H1 (cell line): ENCODE data around the gene ATF3. TPM values are rescaled to one million over a fixed set of nuclear protein-coding genes. Genes with fewer than 3 reads are reported as not detected.

Source experiments
- CTCF ChIA-PET: fragments of 300-600 bp; sonication (Branson Sonifier 250); formaldehyde crosslinking; loops from one replicate; lab custom pipeline; 2021; ENCODE audit not compliant: partially characterized antibody; lab: Charles Lee
- POLR2A ChIA-PET: fragments of 300-600 bp; sonication (Branson Sonifier 250); formaldehyde crosslinking; loops from one replicate; lab custom pipeline; 2021; ENCODE audit warnings: inconsistent platforms; ENCODE audit not compliant: partially characterized antibody; lab: Charles Lee
- DNase-seq, 2 experiments: peaks; one replicate each; pipeline versions ENCODE4 v3.0.0 to v3.0.0-alpha.2; 2010 to 2022; ENCODE audit warnings: low spot score in 2 of 2, low read depth in 1 of 2, mixed read lengths in 1 of 2
- FAIRE-seq: peaks from 2 replicates; lab custom pipeline; 2011; peaks lifted over from hg19 to GRCh38; lab: Jason Lieb, UNC
- H2AFZ ChIP-seq: 2 replicates; pipeline ENCODE4 v1.8.1; 2012; ENCODE audit warnings: low read length, inconsistent platforms
- H2AK5ac ChIP-seq: 2 replicates; pipeline ENCODE4 v1.6.1; 2013; ENCODE audit warnings: low read depth, low read length
- H2BK120ac ChIP-seq: replicated peaks from 2 replicates; pipeline ENCODE3; 2013; ENCODE audit warnings: low read depth, low read length, inconsistent platforms
- H2BK12ac ChIP-seq: 2 replicates; pipeline ENCODE4 v1.6.1; 2013; ENCODE audit warnings: low read depth, low read length
- H2BK15ac ChIP-seq: 2 replicates; pipeline ENCODE4 v1.6.1; 2013; ENCODE audit warnings: low read length
- H2BK20ac ChIP-seq: 2 replicates; pipeline ENCODE4 v1.6.1; 2013; ENCODE audit warnings: low read length
- H2BK5ac ChIP-seq: 2 replicates; pipeline ENCODE4 v1.6.1; 2013; ENCODE audit warnings: low read depth, low read length
- H3K14ac ChIP-seq: 2 replicates; pipeline ENCODE4 v1.6.1; 2013; ENCODE audit warnings: inconsistent platforms; ENCODE audit not compliant: insufficient read length
- H3K18ac ChIP-seq: 2 replicates; pipeline ENCODE4 v1.6.1; 2013; ENCODE audit warnings: low read length; ENCODE audit errors: extremely low read depth
- H3K23ac ChIP-seq: 2 replicates; pipeline ENCODE4 v1.6.1; 2013; ENCODE audit warnings: inconsistent platforms; ENCODE audit not compliant: insufficient read length
- H3K23me2 ChIP-seq: 2 replicates; pipeline ENCODE4 v1.6.1; 2013; ENCODE audit warnings: low read depth, low read length
- H3K27ac ChIP-seq: 2 replicates; pipeline ENCODE4 v1.6.1; 2011; ENCODE audit warnings: low read depth, low read length, inconsistent platforms
- H3K27me3 ChIP-seq, 4 experiments: replicated peaks in 1 of 4; 1 replicate in 1 of 4; 2 replicates in 3 of 4; pipeline versions ENCODE4 v1.6.1 to v1.8.1; 2011 to 2013; ENCODE audit warnings: low read length in 3 of 4, mild to moderate bottlenecking in 3 of 4, inconsistent platforms in 2 of 4, mixed read lengths in 2 of 4, moderate library complexity in 1 of 4; ENCODE audit not compliant: control insufficient read depth in 3 of 4, insufficient read depth in 3 of 4; ENCODE audit errors: extremely low read depth in 1 of 4
- H3K36me3 ChIP-seq, 4 experiments: 2 replicates each; pipeline versions ENCODE4 v1.6.1 to v1.8.1; 2011 to 2013; ENCODE audit warnings: mild to moderate bottlenecking in 4 of 4, low read length in 3 of 4, moderate library complexity in 2 of 4, control low read depth in 1 of 4, inconsistent platforms in 1 of 4; ENCODE audit not compliant: insufficient read depth in 4 of 4, control insufficient read depth in 2 of 4
- H3K4ac ChIP-seq: replicated peaks from 2 replicates; pipeline ENCODE3; 2013; ENCODE audit warnings: low read length, low read depth, mixed read lengths, inconsistent platforms; ENCODE audit not compliant: insufficient read length
- H3K4me1 ChIP-seq, 4 experiments: replicated peaks in 1 of 4; 1 replicate in 1 of 4; 2 replicates in 3 of 4; pipeline versions ENCODE4 v1.6.1 to v1.8.1; 2011 to 2013; ENCODE audit warnings: low read length in 3 of 4, inconsistent platforms in 2 of 4, mixed read lengths in 1 of 4; ENCODE audit not compliant: insufficient read depth in 4 of 4, control insufficient read depth in 3 of 4
- H3K4me2 ChIP-seq, 2 experiments: 2 replicates each; pipeline versions ENCODE4 v1.6.1 to v1.8.1; 2011 to 2013; ENCODE audit warnings: low read depth in 2 of 2, low read length in 2 of 2, control low read depth in 1 of 2, inconsistent platforms in 1 of 2, mild to moderate bottlenecking in 1 of 2; ENCODE audit not compliant: insufficient read depth in 1 of 2
- H3K4me3 ChIP-seq, 4 experiments: fragments of 200-600, 300-600 bp in 1 of 4; sonication (generic), shearing (Covaris generic), sonication (Bioruptor Twin) in 1 of 4; 2 replicates each; pipeline versions ENCODE4 v1.5.1 to v1.8.1; 2011 to 2016; ENCODE audit warnings: low read length in 4 of 4, low read depth in 3 of 4, control low read depth in 2 of 4, inconsistent platforms in 2 of 4, mild to moderate bottlenecking in 2 of 4, mixed read lengths in 1 of 4, moderate library complexity in 1 of 4; ENCODE audit not compliant: insufficient read depth in 2 of 4; ENCODE audit errors: extremely low read depth in 1 of 4
- H3K56ac ChIP-seq: replicated peaks from 2 replicates; pipeline ENCODE3; 2013; ENCODE audit warnings: low read depth, mild to moderate bottlenecking, mixed read lengths, low read length, inconsistent platforms; ENCODE audit not compliant: insufficient read length
- H3K79me1 ChIP-seq: 2 replicates; pipeline ENCODE4 v1.6.1; 2013; ENCODE audit warnings: low read depth, low read length, control low read depth
- H3K79me2 ChIP-seq, 2 experiments: 2 replicates each; pipeline versions ENCODE4 v1.6.1 to v1.8.1; 2012 to 2013; ENCODE audit warnings: low read length in 2 of 2, mild to moderate bottlenecking in 2 of 2, inconsistent platforms in 1 of 2; ENCODE audit not compliant: insufficient read depth in 2 of 2, control insufficient read depth in 1 of 2
- H3K9ac ChIP-seq, 4 experiments: replicated peaks in 1 of 4; 1 replicate in 1 of 4; 2 replicates in 3 of 4; pipeline versions ENCODE4 v1.6.1 to v1.8.1; 2011 to 2013; ENCODE audit warnings: low read depth in 3 of 4, low read length in 3 of 4, control low read depth in 2 of 4, mild to moderate bottlenecking in 2 of 4, moderate library complexity in 2 of 4, inconsistent platforms in 1 of 4; ENCODE audit errors: extremely low read depth in 1 of 4
- H3K9me3 ChIP-seq, 2 experiments: 2 replicates each; pipeline versions ENCODE4 v1.6.1 to v1.8.1; 2012 to 2013; ENCODE audit warnings: mild to moderate bottlenecking in 2 of 2, moderate library complexity in 2 of 2, control low read depth in 1 of 2, inconsistent platforms in 1 of 2, low read depth in 1 of 2, low read length in 1 of 2, mixed read lengths in 1 of 2; ENCODE audit not compliant: insufficient read depth in 2 of 2
- H4K20me1 ChIP-seq, 2 experiments: replicated peaks in 1 of 2; 2 replicates each; pipeline versions ENCODE3 to v1.8.1; 2011 to 2013; ENCODE audit warnings: inconsistent platforms in 2 of 2, low read length in 2 of 2, mild to moderate bottlenecking in 1 of 2; ENCODE audit not compliant: insufficient read depth in 2 of 2, control insufficient read depth in 1 of 2
- H4K5ac ChIP-seq: 2 replicates; pipeline ENCODE4 v1.6.1; 2013; ENCODE audit warnings: low read length, low read depth, mixed read lengths, inconsistent platforms; ENCODE audit not compliant: insufficient read length
- H4K8ac ChIP-seq: 2 replicates; pipeline ENCODE4 v1.8.0; 2013; ENCODE audit warnings: mild to moderate bottlenecking, moderate library complexity, low read length, inconsistent platforms; ENCODE audit not compliant: insufficient read depth; ENCODE audit errors: extremely low read depth
- H4K91ac ChIP-seq: replicated peaks from 2 replicates; pipeline ENCODE3; 2013; ENCODE audit warnings: low read length, mixed read lengths, inconsistent platforms; ENCODE audit not compliant: insufficient read length
- CREB1 ChIP-seq: IDR thresholded peaks from 2 replicates; pipeline ENCODE4 v1.6.1; 2012; ENCODE audit warnings: inconsistent platforms
- CTCF ChIP-seq, 3 experiments: IDR thresholded peaks; 1 replicate in 2 of 3; 2 replicates in 1 of 3; pipeline versions ENCODE4 v1.5.1 to v1.6.1; 2011; ENCODE audit warnings: low read length in 3 of 3, mild to moderate bottlenecking in 3 of 3, inconsistent platforms in 2 of 3, low read depth in 1 of 3, moderate library complexity in 1 of 3; ENCODE audit not compliant: insufficient read depth in 1 of 3; ENCODE audit errors: control extremely low read depth in 1 of 3
- FOSL1 ChIP-seq: IDR thresholded peaks from 2 replicates; pipeline ENCODE4 v1.6.1; 2011; ENCODE audit warnings: mild to moderate bottlenecking, low read depth, low read length, moderate library complexity; ENCODE audit not compliant: insufficient read depth
- GABPA ChIP-seq: IDR thresholded peaks from 2 replicates; pipeline ENCODE4 v1.6.1; 2011; ENCODE audit warnings: mild to moderate bottlenecking, low read length, moderate library complexity, borderline replicate concordance; ENCODE audit not compliant: insufficient read depth
- HDAC2 ChIP-seq, 2 experiments: fragments of 300-600 bp in 1 of 2; sonication (generic) in 1 of 2; IDR thresholded peaks; 2 replicates each; pipeline ENCODE4 v1.6.1; 2011 to 2012; ENCODE audit warnings: low read depth in 2 of 2, low read length in 2 of 2, mild to moderate bottlenecking in 2 of 2, moderate library complexity in 2 of 2, borderline replicate concordance in 1 of 2, inconsistent platforms in 1 of 2
- RNF2 ChIP-seq: fragments of 200-900, 300-1000 bp; sonication (generic); IDR thresholded peaks from 2 replicates; pipeline ENCODE4 v1.7.1; 2016; ENCODE audit warnings: borderline replicate concordance, low read depth, mild to moderate bottlenecking, antibody characterized with exemption, low read length; ENCODE audit not compliant: poor library complexity, severe bottlenecking; ENCODE audit errors: missing control alignments
- SRF ChIP-seq: IDR thresholded peaks from 2 replicates; pipeline ENCODE4 v1.6.1; 2011; ENCODE audit warnings: mild to moderate bottlenecking, low read depth, low read length, moderate library complexity
- TAF7 ChIP-seq: optimal IDR thresholded peaks from 2 replicates; pipeline ENCODE3; 2011; ENCODE audit warnings: low read depth, mild to moderate bottlenecking, inconsistent platforms, low read length, moderate library complexity, borderline replicate concordance
- TBP ChIP-seq: IDR thresholded peaks from 2 replicates; pipeline ENCODE4 v1.6.1; 2011; ENCODE audit warnings: low read depth, low read length, improper control_type of control experiment
- TEAD4 ChIP-seq: IDR thresholded peaks from 2 replicates; pipeline ENCODE4 v1.6.1; 2012; ENCODE audit warnings: low read depth, low read length, inconsistent platforms, mixed read lengths
- WGBS, 2 experiments: shearing (Covaris generic) in 1 of 2; methylation state at CpG; one replicate each; pipeline versions ENCODE4 v1.1.6 to v1.1.7; 2013 to 2015; ENCODE audit warnings: low lambda C conversion rate in 2 of 2, mixed read lengths in 2 of 2, inconsistent platforms in 1 of 2, low coverage in 1 of 2, missing lambda C conversion rate in 1 of 2; ENCODE audit not compliant: insufficient replicate concordance in 2 of 2, insufficient coverage in 1 of 2, insufficient read length in 1 of 2; ENCODE audit errors: extremely low coverage in 1 of 2, missing lambda C conversion rate in 1 of 2; 5-methylcytosine and 5-hydroxymethylcytosine counted together
- polyA plus RNA-seq, 7 experiments: library from polyadenylated mRNA; depleted of rRNA in 3 of 7; stranded (reverse) in 5 of 7; unstranded in 2 of 7; fragments of >200 nt in 5 of 7; fragments of 200-250 nt in 2 of 7; gene quantifications; 1 replicate in 5 of 7; 2 replicates in 1 of 7; 4 replicates in 1 of 7; pipeline versions ENCODE4 v1.2.1 to v1.2.3, GENCODE V29; 2011 to 2013; ENCODE audit warnings: missing spikeins in 2 of 7, mixed read lengths in 2 of 7
- total RNA-seq: library from RNA; stranded (reverse); fragmentation: NEBNext Ultra II Directional; extraction: Animal tissue kit (Norgen Biotek cat#: 25700); gene quantifications from 2 replicates; pipeline ENCODE4 v1.2.1, GENCODE V29; 2021

The ATF3 gene
- total and polyA plus RNA-seq, 2 of the 8 experiments (the other 6 are each of a cell fraction or from before 2014, with no cell fraction given): 12.2 to 27.7 TPM

GRCh38 chr1:212652609-212653008, 44.0 kb downstream of the ATF3 start:
- POLR2A ChIA-PET: interaction anchor here (1.6 kb wide), 1 partner anchor 44 kb away, joined by 5 read pairs; the partner anchor contains the start of gene ATF3
- DNase-seq (peak in 1 of 2 experiments; percentile 8), FAIRE-seq (no peak)
- Histone ChIP-seq H3K23me2 (peaks cover 3% of the 10 kb centered on the region; the same call in 1 of the 2 replicates), H2AK5ac (no peak overlapping the region), H4K91ac (no peak overlapping the region), H3K4me3 (no peak overlapping the region), H4K5ac (no peak overlapping the region), H3K4me2 (no peak overlapping the region), H2BK120ac (no peak overlapping the region), H3K23ac (no peak overlapping the region), H2BK5ac (no peak overlapping the region), H3K79me2 (no peaks in the 10 kb centered on the region), H4K20me1 (no peaks in the 10 kb centered on the region), H3K4ac (no peak overlapping the region), H3K27me3 (no peaks in the 10 kb centered on the region), H3K79me1 (no peaks in the 10 kb centered on the region), H2AFZ (no peak overlapping the region), H3K9ac (no peak overlapping the region), H3K18ac (no peak overlapping the region), H3K27ac (no peak overlapping the region), H3K14ac (no peak overlapping the region), H2BK12ac (no peak overlapping the region), H2BK15ac (no peak overlapping the region), H2BK20ac (no peak overlapping the region), H3K56ac (no peak overlapping the region), H3K9me3 (peaks cover 3% of the 10 kb centered on the region in 2 experiments; a peak in 2 of 4 replicates), H4K8ac (no peak overlapping the region), H3K4me1 (peaks cover 0 to 3% (median 0%) of the 10 kb centered on the region in 4 experiments; a peak in 1 of 7 replicates), H3K36me3 (no peaks in the 10 kb centered on the region)
- CTCF ChIA-PET: interaction anchor here (0.6 to 4.1 kb wide), 9 partner anchors 12 to 197 kb away, joined by 3 to 19 read pairs (median 4); no protein-coding TSS in a partner anchor
- WGBS, 2 experiments: 89% methylated on average over 1 of the region's 1 CpG; no CpG with 5 or more reads in 1 of the 2 experiments
- TF ChIP-seq TAF7 (no peak), TBP (no peak), CREB1 (no peak), SRF (no peak), GABPA (no peak), FOSL1 (no peak), HDAC2 (IDR thresholded peaks at IDR 0.05; ENCODE audit: borderline replicate concordance in 1 of 2, low read depth in 2 of 2, low read length in 2 of 2) (no peak), TEAD4 (no peak), CTCF (IDR thresholded peaks at IDR 0.05; ENCODE audit: control extremely low read depth in 1 of 3, insufficient read depth in 1 of 3, low read depth in 1 of 3, low read length in 3 of 3) (no peak), RNF2 (no peak)
